Measurements from ENCODE around the gene SMCO4.

The SMCO4 gene

DNA sequence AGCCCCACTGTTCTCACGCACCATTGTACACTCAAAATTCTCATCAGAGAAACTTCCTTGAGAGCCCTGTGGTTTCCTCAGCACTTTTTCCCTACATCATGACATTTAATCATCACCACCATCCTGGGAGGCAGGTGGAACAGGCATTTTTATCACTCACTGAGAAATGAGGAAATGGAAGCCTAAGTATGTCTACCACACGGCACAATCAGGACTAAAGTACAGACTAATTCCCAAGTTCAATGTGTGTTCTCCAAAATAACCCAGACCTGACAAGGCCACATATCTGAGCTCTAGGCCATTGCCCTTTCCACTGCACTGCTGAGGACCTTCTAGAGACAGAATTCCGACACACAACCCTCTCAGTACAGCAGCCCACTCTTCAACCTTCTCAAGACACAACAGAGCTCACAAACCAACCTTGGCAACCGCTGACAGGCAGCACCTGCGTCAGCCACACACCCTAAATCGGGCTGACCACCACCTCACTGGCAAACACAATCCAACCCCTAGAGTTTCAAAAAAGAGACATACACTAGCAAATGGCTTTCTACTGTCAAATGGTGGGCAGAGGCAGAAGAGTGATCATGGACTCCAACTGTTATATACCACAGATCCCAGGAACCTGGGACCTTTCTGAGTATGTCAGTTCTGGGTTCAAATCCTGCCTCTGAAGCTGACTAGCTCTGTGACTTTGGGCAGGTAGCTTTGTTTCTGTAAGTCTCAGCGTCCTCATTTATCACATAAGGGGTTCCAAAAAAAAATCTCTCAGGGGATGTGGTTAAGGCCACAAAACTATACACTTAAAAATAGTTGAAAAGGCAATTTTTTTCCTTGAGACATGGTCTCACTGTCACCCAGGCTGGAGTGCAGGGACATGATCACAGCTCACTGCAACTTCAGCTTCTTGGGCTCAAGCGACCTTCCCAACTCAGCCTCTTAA, 16.3 kb downstream of the SMCO4 start:
- DNase-seq: no peak

DNA sequence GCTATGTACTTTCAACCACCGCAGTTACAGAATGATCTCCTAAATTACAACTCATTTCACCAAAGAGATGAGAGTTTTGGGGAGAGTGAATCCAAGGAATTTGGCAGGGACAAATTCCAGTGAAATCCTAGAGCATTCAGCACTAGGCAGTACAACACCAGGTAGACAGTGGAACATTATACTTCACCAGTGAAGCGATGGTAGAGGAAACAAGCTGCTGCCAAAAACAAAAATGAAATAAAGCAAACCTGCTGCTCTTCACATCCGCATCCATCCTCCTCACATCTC, 16.9 kb downstream of the SMCO4 start:
- DNase-seq: no peak

GRCh38 chr11:93525601-93526345, 17.4 kb downstream of the SMCO4 start:
- no peak for DNase-seq

- DNase-seq: no peak
Measured at GRCh38 chr11:93524858-93525257, 18.3 kb downstream of the SMCO4 start.

- no peak for DNase-seq
Measured at GRCh38 chr11:93524173-93524536, 19.0 kb downstream of the SMCO4 start.

GRCh38 chr11:93520726-93521509, 22.3 kb downstream of the SMCO4 start:
- no peak for DNase-seq

DNA sequence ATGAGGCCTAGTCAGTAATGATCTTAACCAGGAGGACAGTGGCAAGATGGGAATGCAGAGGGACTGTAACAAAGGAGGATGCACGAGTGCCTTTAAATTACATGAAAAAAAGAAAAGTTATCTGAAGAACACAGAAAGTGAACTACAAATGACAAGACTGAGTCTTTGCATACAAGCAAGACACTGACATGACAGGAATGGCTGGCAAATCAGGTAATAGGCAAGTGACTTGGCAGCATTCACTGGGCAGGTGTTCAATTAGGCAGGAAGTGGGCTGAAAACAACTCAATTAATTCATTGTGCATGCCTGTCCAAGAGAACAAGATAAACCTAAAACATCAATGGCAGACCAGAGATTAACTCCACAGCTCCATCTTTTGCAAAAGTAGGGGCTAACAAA, 24.0 kb downstream of the SMCO4 start:
- DNase-seq: no peak

DNA sequence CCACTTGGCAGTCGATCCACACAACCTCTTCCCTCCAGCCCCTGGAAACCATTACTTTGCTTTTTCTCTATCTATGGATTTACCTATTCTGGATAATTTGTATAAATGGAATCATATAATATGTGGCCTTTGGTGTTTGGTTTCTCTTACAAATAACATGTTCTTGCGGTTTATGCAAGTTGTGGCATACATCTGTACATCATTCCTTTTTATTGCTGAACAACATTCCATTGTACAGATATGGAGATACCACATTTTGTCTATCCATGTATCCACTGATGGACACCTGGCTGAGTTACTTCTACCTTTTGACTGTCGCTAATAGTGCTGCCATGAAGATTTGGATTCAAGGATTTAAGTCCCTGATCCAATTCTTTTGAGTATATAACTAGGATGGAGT, 25.1 kb downstream of the SMCO4 start:
- DNase-seq: no peak

DNA sequence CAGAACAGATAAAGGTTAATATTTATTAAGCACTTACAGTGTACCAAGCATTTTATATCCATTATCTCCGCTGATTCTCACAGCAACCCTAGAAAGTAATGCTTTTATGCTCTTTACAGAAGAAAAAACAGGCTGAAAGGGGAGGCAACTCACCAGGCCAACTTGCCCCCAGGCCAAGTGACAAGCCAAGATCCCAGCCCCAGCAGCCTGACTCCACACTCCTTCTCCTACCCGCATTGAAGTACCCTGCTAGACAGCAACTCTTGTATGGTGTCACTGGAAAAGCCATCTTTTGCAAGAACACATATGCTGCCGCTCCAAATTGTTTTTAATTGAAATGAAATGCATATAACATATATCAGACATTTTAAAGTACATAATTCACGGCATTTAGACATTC, 25.6 kb downstream of the SMCO4 start:
- no peak for DNase-seq

- DNase-seq: no peak
Measured at GRCh38 chr11:93517041-93517440, 26.1 kb downstream of the SMCO4 start.

- DNase-seq: no peak
Measured at GRCh38 chr11:93515441-93516025, 27.7 kb downstream of the SMCO4 start.

DNA sequence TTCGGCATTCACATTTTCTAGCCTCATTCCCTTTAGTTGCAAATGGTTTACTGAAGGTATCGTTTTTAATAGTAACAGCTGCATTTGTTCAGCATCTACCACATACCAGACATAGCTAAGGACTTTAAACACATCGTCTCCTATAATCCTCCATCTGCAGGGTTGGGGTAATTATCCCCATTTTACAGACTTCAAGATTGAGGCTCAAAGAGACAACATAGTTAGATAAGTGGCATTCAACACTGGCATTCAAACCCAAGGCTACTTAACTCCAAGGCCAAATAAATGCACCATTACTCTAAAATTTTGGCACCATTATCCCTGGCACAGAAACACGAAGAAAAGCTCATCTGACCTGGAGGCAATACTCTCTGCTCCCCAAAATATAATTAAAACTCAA, 28.5 kb downstream of the SMCO4 start:
- DNase-seq: no peak

- no peak for DNase-seq
Measured at GRCh38 chr11:93513772-93514171, 29.4 kb downstream of the SMCO4 start.

DNA sequence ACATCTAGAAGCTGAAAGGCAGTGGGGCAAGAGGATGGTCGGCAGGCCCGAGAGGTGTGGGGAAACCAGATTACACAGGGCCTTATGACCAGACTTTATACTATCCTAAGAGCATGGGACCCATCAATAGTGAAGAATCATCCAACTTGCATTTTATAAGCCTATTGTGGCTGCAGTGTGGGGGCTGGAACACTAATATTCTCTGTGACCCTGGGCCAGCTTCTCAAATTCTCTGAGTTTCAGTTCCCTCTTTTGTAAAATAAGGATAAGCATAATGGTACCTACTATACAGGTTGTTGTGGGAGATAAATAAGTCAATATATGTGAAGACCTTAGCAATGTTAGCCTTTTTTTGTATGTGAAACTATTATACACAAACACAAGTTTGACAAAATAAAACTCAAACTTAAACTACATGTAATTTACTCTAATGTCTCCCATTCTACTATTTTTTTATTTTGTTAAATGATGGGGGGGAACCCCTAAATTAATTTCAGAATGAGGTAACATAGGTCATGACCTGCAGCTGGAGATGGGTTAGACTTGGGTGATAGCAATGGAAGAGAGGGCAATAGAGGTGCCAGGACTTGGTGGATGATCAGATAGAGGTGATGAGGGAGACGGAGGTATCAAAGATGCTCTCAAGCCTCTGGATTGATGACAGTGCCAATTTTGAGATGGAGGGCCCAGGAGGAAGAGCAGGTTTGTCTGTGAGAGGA, 30.1 kb downstream of the SMCO4 start:
- no peak for DNase-seq

DNA sequence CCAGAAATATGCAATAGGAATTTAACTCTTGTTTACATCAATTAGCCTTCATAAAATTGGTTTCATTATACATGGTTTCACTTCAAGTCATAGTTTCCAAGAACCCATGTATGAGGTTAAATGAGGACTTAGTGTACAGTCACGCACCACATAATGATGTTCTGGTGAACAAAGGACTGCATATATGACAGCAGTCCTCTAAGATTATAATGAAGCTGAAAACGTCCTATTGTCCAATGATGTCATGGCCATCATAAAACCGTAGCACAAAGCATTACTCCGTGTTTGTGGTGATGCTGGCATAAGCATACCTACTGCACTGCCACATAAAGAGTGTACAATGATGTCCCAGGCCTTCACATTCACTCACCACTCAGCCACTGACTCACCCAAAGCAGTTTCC, 31.1 kb downstream of the SMCO4 start:
- DNase-seq: no peak

- DNase-seq: no peak
Measured at GRCh38 chr11:93510196-93510873, 32.9 kb downstream of the SMCO4 start.

- DNase-seq: no peak
Measured at GRCh38 chr11:93507517-93507916, 35.7 kb downstream of the SMCO4 start.

GRCh38 chr11:93505703-93506102, 37.5 kb downstream of the SMCO4 start:
- DNase-seq: no peak

DNA sequence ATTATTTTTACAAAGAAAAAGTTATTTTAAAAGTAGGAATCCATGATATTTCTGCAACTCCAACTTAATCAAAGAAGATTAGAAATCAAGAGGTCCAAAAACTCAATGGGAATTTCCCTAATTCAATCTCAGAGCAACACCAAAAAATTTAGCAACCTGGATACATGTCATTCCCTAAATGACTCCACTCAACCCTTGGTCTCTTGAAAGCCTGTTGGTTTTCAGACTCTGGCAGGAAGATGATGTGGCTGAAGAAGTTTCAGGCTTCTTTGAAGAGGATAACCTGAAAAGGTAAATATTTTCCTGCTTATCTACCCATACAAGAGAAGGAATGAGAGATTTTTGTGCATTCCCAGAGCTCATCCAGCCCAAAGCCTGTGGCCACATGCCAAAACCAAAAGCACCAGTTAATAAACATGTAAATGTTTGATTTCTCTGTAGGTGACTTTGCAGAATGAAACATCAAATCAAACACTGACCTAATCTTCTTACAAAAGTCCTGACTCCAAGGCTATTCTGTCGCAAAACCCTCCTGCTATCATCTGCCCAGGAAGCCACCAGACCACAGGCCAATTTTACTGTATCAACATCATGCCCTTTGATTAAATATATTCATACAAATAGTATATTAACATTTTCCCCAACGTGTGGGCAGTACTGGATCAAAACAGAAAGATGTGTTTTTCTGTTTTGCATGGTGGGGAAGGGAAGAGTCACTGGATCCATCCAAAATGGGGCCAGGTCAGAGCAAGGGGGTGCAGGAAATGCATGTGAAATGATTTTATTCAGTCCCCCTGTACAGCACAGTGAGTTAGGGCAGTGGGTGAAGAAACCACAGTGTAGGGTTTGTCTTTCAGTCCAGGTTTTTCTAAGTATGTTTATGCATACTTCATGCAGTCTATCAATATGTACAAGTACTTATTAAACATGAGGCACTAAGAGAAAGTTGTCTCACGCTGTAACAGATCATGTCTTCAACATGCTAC, 38.8 kb downstream of the SMCO4 start:
- no peak for DNase-seq

DNA sequence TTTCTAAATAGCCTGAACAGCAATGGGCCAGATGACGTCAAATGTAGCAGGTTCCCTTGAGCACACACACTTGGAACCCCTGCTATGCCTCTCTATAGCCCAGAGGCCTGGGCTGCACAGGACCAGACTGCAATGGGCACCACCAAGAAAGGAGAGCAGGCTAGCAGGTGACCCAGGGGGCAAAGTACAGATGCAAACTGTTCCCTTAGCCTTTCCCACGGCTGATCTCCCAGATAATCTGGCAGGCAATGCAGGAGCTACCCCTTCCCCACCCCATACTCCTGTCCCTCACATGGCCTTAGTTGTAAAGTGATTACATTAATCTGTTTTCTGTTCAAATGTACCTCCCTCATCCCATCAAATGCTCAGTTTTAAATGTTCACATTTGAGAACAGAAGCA, 41.3 kb downstream of the SMCO4 start:
- DNase-seq: no peak

DNA sequence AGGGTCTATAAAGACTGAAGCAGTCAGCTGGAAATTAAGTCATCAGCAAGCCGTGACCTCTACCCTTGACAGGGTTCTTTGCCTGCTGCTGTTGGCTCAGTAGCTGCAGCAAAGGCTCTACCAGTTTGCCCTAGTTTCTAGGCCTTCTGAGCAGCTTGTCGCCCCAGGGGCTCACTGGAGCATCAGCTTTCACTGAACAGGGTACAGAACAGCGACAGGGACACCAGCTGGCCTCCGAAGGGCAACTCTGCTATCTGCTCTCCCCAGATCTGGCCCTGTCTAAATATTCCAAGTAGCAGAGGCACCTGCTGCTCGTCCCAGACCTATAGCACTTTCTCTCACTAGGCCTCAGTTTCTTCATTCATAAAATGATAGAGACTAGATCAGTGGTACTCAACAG, 42.4 kb downstream of the SMCO4 start:
- DNase-seq: no peak
